ENCODE results near the gene RASA2. TPM values are rescaled to one million over a fixed set of nuclear protein-coding genes. Genes with fewer than 3 reads are reported as not detected.
A peak's percentile ranks its signal among the peaks of the same experiment; 100 is the strongest.

Gene RASA2
- total RNA-seq, 4 donors from 2014 or later = 12.0 to 45.5 (median 23.3) TPM

DNA sequence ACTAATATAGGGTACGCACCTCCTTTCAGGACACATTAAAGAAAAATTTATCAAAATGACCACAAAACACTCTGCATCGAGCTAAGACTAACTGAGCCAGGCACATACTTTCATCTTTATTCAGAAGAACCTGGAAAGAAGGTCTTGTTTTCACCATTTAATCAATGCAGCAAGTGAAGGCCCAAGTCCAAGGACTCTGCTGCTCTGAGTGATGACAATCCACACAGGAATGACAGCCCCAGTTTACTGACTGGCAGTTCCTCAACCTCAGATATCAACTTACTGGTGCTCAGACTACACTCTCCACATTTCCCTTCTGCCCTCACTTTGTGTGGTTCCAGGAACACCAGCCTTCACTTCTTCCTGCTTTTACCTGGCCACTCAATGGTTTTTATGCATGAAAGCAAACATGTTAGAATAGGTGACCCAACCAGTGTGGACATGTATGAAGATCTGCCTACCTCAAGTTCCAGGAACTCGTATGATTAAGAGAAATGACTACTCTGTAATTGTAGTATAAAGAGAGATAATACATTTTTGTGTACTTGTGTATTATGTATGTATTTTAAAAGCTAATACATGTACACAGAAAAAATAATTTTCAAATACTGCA, 29.1 kb upstream of the RASA2 start:
- no peak for DNase-seq
- WGBS, 2 donors = 85 to 89% methylated on average over 3 of the region's 3 CpGs
- Histone ChIP-seq H3K27me3 (no peaks in the 10 kb centered on the region), H3K4me1 (no peaks in the 10 kb centered on the region), H3K9me3 (no peaks in the 10 kb centered on the region), H3K36me3 (no peaks in the 10 kb centered on the region), H3K4me3 (replicated peaks in 1 of 3) (no peak overlapping the region), H3K27ac (no peak overlapping the region)
- TF ChIP-seq POLR2A (IDR thresholded peaks at IDR 0.05) = no peak
- TF ChIP-seq, protein P1, sequence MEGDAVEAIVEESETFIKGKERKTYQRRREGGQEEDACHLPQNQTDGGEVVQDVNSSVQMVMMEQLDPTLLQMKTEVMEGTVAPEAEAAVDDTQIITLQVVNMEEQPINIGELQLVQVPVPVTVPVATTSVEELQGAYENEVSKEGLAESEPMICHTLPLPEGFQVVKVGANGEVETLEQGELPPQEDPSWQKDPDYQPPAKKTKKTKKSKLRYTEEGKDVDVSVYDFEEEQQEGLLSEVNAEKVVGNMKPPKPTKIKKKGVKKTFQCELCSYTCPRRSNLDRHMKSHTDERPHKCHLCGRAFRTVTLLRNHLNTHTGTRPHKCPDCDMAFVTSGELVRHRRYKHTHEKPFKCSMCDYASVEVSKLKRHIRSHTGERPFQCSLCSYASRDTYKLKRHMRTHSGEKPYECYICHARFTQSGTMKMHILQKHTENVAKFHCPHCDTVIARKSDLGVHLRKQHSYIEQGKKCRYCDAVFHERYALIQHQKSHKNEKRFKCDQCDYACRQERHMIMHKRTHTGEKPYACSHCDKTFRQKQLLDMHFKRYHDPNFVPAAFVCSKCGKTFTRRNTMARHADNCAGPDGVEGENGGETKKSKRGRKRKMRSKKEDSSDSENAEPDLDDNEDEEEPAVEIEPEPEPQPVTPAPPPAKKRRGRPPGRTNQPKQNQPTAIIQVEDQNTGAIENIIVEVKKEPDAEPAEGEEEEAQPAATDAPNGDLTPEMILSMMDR (IDR thresholded peaks at IDR 0.05) = no peak
- intact Hi-C loops (cut with DNase I) = loop anchor here (5.0 kb wide), 1 partner anchor 145 kb away; no protein-coding TSS in a partner anchor

DNA sequence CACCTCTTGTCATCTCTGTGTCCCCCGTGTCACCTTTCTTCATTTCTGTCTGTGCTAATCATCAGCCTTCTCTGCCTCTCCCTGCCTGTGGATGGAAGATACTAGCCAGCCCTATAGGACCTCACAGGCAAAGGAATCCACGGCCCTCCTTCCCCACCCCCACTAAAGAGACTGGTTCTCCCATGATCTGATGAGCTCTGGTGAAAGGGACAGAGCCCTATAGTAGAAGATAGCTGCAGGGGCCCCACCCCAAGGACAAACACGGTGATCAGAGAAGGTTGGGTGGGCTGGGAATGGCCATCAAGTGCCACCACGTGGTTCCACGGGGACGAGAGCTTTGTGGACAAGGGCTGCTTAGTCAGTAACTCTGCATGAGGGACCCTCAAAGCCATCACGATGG, 27.8 kb upstream of the RASA2 start:
- no peak for DNase-seq

DNA sequence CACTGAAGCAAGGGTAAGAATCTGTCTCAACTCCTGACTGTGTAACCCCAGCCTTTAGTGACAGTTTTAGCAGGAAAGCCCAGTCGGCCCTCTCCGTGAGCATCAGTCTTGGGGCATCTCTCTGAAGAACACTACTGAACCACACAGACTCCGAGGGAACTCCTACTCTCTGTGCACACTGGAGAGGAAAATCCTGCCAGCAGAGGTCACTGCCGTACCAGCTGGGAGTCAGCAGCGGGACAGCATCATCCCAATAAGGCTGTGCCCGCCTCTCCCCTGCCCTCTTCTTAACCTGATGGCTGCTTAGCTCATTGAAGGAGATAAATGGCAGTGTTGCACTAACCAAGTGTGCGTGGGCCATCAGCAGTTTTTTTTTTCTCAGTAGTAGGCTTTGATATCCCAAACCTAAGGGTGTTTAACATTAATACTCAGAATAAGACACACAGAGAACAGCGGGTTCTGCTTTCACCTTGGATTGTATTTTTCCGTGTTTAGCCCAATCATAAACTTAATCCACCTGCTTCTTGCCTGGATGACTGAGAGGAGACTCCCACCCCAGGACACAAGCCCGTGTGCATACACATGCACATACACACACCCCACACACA, 26.6 kb upstream of the RASA2 start:
- no peak for TF ChIP-seq POLR2A (IDR thresholded peaks at IDR 0.05)
- TF ChIP-seq, protein P1 (IDR thresholded peaks at IDR 0.05) = peak; percentile 53 to 86 (median 76)
- Histone ChIP-seq H3K4me1 (no peaks in the 10 kb centered on the region), H3K27me3 (no peaks in the 10 kb centered on the region), H3K4me3 (replicated peaks in 1 of 3) (no peak overlapping the region), H3K36me3 (no peaks in the 10 kb centered on the region), H3K9me3 (no peaks in the 10 kb centered on the region), H3K27ac (no peak overlapping the region)
- DNase-seq = peak; percentile 85 to 89
- intact Hi-C loops (cut with DNase I) = loop anchor here (2.0 kb wide), 1 partner anchor 103 kb away; no protein-coding TSS in a partner anchor
- 28% methylated on average over 10 of the region's 10 CpGs for WGBS, 2 donors

More for the DNA sequence above, 27.8 kb upstream of the RASA2 start:
- no peaks in the 10 kb centered on the region for H3K27me3 ChIP-seq
- intact Hi-C loops (cut with DNase I) = loop anchor here (5.0 kb wide), 1 partner anchor 147 kb away; no protein-coding TSS in a partner anchor
- WGBS, 2 donors = 63 to 76% methylated on average over 7 of the region's 7 CpGs
- no peak overlapping the region for H3K4me3 ChIP-seq (replicated peaks in 1 of 3)
- H3K9me3 ChIP-seq = no peaks in the 10 kb centered on the region
- no peak overlapping the region for H3K27ac ChIP-seq
- H3K4me1 ChIP-seq = no peaks in the 10 kb centered on the region
- no peak for TF ChIP-seq POLR2A (IDR thresholded peaks at IDR 0.05)
- TF ChIP-seq, protein P1 (IDR thresholded peaks at IDR 0.05) = no peak
- H3K36me3 ChIP-seq = no peaks in the 10 kb centered on the region

DNA sequence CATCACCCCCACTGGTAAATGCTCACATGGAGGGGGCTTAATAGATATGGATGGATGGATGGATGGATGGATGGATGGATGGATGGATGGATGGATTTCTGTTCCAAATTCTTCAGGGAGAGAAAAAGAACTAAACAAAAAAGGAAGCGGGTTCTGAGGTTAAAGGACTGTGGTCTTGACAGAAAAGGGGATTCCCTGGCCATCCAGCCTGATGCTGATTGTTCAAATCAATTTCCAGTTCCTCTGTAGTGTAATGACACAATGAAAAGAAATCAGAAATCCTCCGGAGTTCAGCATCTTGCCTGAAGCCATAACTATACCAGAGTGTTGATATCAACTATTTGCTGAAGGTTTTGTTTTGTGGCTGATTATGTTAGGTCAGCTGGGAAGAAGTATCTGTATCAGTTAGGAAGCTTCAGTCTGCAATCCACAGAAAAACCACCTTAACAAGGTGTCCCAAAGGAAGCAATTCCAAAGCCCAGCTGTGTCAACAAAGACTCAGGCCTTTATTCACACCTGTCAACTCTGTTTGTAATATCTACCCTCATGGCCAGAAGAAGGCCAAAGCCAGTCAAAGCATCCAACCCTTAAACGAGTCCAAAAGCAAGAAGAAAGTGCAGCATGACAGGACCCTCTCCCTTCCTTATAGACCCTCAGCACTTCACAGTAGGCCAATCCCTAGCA, 24.5 kb upstream of the RASA2 start:
- Histone ChIP-seq H3K9me3 (no peaks in the 10 kb centered on the region), H3K27ac (no peak overlapping the region), H3K36me3 (no peaks in the 10 kb centered on the region), H3K27me3 (no peaks in the 10 kb centered on the region), H3K4me1 (no peaks in the 10 kb centered on the region), H3K4me3 (replicated peaks in 1 of 3) (no peak overlapping the region)
- no peak for DNase-seq
- 64 to 74% methylated on average over 3 of the region's 3 CpGs for WGBS, 2 donors
- intact Hi-C loops (cut with DNase I) = no loop called here
- no peak for TF ChIP-seq POLR2A (IDR thresholded peaks at IDR 0.05)
- TF ChIP-seq, protein P1 (IDR thresholded peaks at IDR 0.05) = no peak

DNA sequence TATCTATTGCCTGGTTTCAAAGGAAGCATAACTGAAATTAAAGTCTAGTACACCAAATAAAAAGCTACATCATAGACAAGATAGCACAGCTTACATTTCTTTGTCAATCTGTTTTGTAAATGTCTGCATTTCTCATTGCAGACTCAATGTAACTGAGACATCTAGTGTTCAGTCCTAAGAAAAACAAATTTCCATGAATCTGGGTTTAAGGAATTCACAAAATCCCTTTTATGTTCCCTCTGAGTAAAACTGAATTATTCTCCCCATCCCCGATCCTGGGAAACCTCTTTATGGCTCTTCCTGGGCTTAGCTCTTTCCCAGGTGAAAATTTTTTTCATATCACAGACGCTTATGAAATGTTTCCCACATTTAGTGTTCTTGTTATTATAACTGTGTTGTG, 21.6 kb upstream of the RASA2 start:
- TF ChIP-seq, protein P1 (IDR thresholded peaks at IDR 0.05) = peak in 2 of 6 experiments; percentile 21 to 31
- TF ChIP-seq POLR2A (IDR thresholded peaks at IDR 0.05) = no peak
- Histone ChIP-seq H3K27ac (no peak overlapping the region), H3K27me3 (no peaks in the 10 kb centered on the region), H3K9me3 (no peaks in the 10 kb centered on the region), H3K4me1 (no peaks in the 10 kb centered on the region), H3K36me3 (no peaks in the 10 kb centered on the region), H3K4me3 (replicated peaks in 1 of 3) (no peak overlapping the region)
- 49 to 54% methylated on average over 2 of the region's 2 CpGs for WGBS, 2 donors
- intact Hi-C loops (cut with DNase I) = no loop called here
- no peak for DNase-seq
